Endothelial cell (in vitro differentiated cells): Measurements from ENCODE around the gene ATP5IF1. TPM values are rescaled to one million over a fixed set of nuclear protein-coding genes. Genes with fewer than 3 reads are reported as not detected.

Experiments
- DNase-seq: peaks from one replicate; pipeline ENCODE4 v3.0.0; 2021; ENCODE audit warnings: low spot score
- H3K27ac Mint-ChIP-seq: one replicate; pipeline ENCODE4 v1.8.0; 2021; ENCODE audit warnings: mixed read lengths, inconsistent platforms; ENCODE audit not compliant: unreplicated experiment
- H3K27me3 Mint-ChIP-seq: one replicate; pipeline ENCODE4 v1.8.0; 2021; ENCODE audit warnings: mild to moderate bottlenecking, moderate library complexity, mixed read lengths, inconsistent platforms; ENCODE audit not compliant: unreplicated experiment
- H3K36me3 Mint-ChIP-seq: one replicate; pipeline ENCODE4 v1.8.0; 2021; ENCODE audit warnings: mild to moderate bottlenecking, low read depth, mixed read lengths, inconsistent platforms; ENCODE audit not compliant: unreplicated experiment
- H3K4me1 Mint-ChIP-seq: one replicate; pipeline ENCODE4 v1.8.0; 2021; ENCODE audit warnings: mild to moderate bottlenecking, mixed read lengths, inconsistent platforms; ENCODE audit not compliant: unreplicated experiment
- H3K4me3 Mint-ChIP-seq: one replicate; pipeline ENCODE4 v1.8.0; 2021; ENCODE audit warnings: mild to moderate bottlenecking, mixed read lengths, inconsistent platforms; ENCODE audit not compliant: unreplicated experiment
- H3K9me3 Mint-ChIP-seq: one replicate; pipeline ENCODE4 v1.8.0; 2021; ENCODE audit warnings: mixed read lengths, inconsistent platforms; ENCODE audit not compliant: unreplicated experiment
- CTCF ChIP-seq: fragments of 200-600 bp; sonication (generic); IDR thresholded peaks from one replicate; pipeline ENCODE4 v1.5.0; 2021; ENCODE audit warnings: antibody characterized with exemption; ENCODE audit not compliant: unreplicated experiment
- total RNA-seq: library from RNA; stranded (reverse); fragmentation: NEBNext Ultra II Directional; extraction: Animal tissue kit (Norgen Biotek cat#: 25700); gene quantifications from one replicate; pipeline ENCODE4 v1.2.1, GENCODE V29; 2021; ENCODE audit not compliant: unreplicated experiment

ATP5IF1 gene
- total RNA-seq, 1 donor from 2014 or later: 120 TPM

- no peak for DNase-seq
- peaks cover 29% of the 10 kb centered on the region for H3K36me3 Mint-ChIP-seq
- peaks cover 2% of the 10 kb centered on the region for H3K27me3 Mint-ChIP-seq
- no peak overlapping the region for H3K27ac Mint-ChIP-seq
- no peaks in the 10 kb centered on the region for H3K9me3 Mint-ChIP-seq
- no peak overlapping the region for H3K4me3 Mint-ChIP-seq
- H3K4me1 Mint-ChIP-seq: peaks cover 30% of the 10 kb centered on the region
- no peak for TF ChIP-seq CTCF
Observed at GRCh38 chr1:28194326-28195035, 41.4 kb upstream of the ATP5IF1 start.

GRCh38 chr1:28195780-28196179 is 40.1 kb upstream of the ATP5IF1 start:
- no peak for TF ChIP-seq CTCF
- peaks cover 33% of the 10 kb centered on the region for H3K36me3 Mint-ChIP-seq
- H3K4me1 Mint-ChIP-seq: peaks cover 32% of the 10 kb centered on the region
- no peak overlapping the region for H3K4me3 Mint-ChIP-seq
- H3K27me3 Mint-ChIP-seq: peaks cover 2% of the 10 kb centered on the region
- H3K27ac Mint-ChIP-seq: no peak overlapping the region
- DNase-seq: no peak
- no peaks in the 10 kb centered on the region for H3K9me3 Mint-ChIP-seq

- TF ChIP-seq CTCF: no peak
- peaks cover 2% of the 10 kb centered on the region for H3K27me3 Mint-ChIP-seq
- peaks cover 39% of the 10 kb centered on the region for H3K36me3 Mint-ChIP-seq
- no peak overlapping the region for H3K4me3 Mint-ChIP-seq
- peaks cover 26% of the 10 kb centered on the region for H3K4me1 Mint-ChIP-seq
- no peaks in the 10 kb centered on the region for H3K9me3 Mint-ChIP-seq
- no peak overlapping the region for H3K27ac Mint-ChIP-seq
- no peak for DNase-seq
Observed at GRCh38 chr1:28196330-28196729, 39.6 kb upstream of the ATP5IF1 start.

GRCh38 chr1:28197682-28198415 is 38.1 kb upstream of the ATP5IF1 start:
- Mint-ChIP-seq H3K36me3 (peaks cover 41% of the 10 kb centered on the region), H3K4me1 (peaks cover 25% of the 10 kb centered on the region), H3K4me3 (no peak overlapping the region), H3K27ac (no peak overlapping the region), H3K27me3 (peaks cover 2% of the 10 kb centered on the region), H3K9me3 (no peaks in the 10 kb centered on the region)
- DNase-seq: no peak
- no peak for TF ChIP-seq CTCF
